Activated naive CD4-positive, alpha-beta T cell treated with anti-CD3 and anti-CD28 coated beads, Interleukin-2, amount 50 U/mL, for 24 hours (primary cell): ENCODE data around the gene ADM.

Source experiments
- H3K27ac Mint-ChIP-seq: one replicate; pipeline ENCODE4 v1.8.0; 2021; ENCODE audit warnings: mild to moderate bottlenecking, mixed read lengths
- H3K27me3 Mint-ChIP-seq: one replicate; pipeline ENCODE4 v1.8.0; 2021; ENCODE audit warnings: mixed read lengths
- H3K36me3 Mint-ChIP-seq: one replicate; pipeline ENCODE4 v1.8.0; 2021; ENCODE audit warnings: mixed read lengths
- H3K4me1 Mint-ChIP-seq: one replicate; pipeline ENCODE4 v1.8.0; 2021; ENCODE audit warnings: mixed read lengths
- H3K4me3 Mint-ChIP-seq: one replicate; pipeline ENCODE4 v1.8.0; 2021; ENCODE audit warnings: mild to moderate bottlenecking, mixed read lengths
- H3K9me3 Mint-ChIP-seq: one replicate; pipeline ENCODE4 v1.8.0; 2021; ENCODE audit warnings: mixed read lengths

The ADM gene

DNA sequence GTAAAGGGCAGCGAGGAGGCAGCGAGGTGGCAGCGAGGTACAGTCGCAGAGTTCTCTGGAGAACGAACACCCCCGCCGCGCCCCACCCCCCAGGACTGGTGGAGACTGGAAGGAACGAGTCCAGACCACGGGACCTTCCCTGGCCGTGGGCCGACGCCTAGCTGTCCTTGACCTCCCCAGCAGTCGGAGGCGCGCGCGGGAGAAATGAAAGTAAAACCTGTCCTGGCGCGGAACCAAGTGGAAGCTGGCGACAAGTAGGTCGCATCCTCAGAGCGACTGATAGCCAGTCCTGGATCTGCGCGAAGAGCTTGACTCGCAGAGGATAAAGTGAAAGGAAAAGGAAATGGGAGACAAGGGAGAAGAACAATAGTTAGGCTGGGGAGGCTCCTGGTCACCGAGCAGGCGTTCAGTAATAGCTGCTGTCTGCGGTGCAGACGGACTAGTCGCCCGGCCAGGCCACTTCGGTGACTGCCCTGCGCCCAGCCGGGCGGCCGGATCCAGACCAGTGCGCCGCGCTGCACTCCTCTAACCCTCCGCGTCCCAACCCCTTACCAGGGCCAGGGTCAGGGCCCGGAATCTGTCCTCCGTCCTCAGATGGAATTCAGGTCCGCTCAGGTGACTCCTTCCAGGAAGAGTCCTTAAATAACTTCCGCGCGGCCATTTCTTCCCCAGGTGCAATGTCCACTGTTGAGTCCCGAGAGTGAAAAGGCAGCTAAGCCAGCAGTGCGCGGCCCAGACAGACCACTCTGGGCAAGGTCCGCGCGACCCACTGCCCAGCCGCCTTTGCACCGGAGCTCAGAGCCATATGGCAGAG is 1.9 kb upstream of the ADM start:
- Mint-ChIP-seq H3K27ac (peak overlapping the region; percentile 92), H3K4me3 (peak overlapping the region; percentile 98), H3K9me3 (no peaks in the 10 kb centered on the region), H3K36me3 (no peaks in the 10 kb centered on the region), H3K27me3 (peaks cover 12% of the 10 kb centered on the region), H3K4me1 (peaks cover 49% of the 10 kb centered on the region)

DNA sequence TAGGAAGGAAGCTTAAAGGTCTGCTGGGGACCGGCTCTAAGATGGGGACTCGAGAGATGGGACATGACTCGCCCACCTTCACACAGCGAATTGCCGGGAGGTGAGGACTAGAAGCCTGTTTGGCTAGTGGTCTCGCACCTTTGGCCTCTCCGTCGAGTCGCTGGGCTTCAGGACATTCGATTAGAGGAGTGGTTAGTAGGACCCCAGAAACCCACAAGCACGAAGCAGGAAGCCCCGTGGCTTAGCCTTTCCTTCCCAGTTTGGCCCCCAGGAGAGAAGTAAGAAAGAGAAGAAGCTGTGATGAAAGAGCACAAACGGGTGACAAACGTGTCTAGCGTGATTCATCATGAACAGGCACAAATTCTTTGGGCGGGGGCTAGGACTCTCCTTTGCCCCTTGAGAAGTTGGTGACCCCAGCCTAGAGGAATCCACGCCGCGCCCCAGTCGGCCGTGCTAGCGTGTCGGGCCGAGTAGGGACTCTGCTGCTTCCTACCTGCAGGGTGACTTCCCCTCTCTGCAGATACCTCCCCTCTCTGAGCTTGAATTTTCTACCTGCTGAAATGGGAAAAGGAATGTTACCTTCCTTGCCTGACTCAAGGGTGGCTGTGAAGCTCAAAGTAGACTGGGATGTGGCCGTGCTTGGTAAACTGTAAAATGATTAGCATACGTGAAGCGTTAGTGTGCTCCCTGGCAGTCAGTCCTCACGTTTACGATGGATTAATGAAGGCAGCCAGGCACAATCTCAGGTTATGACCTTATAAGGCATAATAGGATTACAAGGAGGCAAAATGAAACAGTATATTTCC is 1.1 kb upstream of the ADM start:
- Mint-ChIP-seq H3K27me3 (peaks cover 12% of the 10 kb centered on the region), H3K4me1 (peaks cover 50% of the 10 kb centered on the region), H3K36me3 (no peaks in the 10 kb centered on the region), H3K9me3 (no peaks in the 10 kb centered on the region), H3K4me3 (peak overlapping the region; percentile 98), H3K27ac (peak overlapping the region; percentile 66)

DNA sequence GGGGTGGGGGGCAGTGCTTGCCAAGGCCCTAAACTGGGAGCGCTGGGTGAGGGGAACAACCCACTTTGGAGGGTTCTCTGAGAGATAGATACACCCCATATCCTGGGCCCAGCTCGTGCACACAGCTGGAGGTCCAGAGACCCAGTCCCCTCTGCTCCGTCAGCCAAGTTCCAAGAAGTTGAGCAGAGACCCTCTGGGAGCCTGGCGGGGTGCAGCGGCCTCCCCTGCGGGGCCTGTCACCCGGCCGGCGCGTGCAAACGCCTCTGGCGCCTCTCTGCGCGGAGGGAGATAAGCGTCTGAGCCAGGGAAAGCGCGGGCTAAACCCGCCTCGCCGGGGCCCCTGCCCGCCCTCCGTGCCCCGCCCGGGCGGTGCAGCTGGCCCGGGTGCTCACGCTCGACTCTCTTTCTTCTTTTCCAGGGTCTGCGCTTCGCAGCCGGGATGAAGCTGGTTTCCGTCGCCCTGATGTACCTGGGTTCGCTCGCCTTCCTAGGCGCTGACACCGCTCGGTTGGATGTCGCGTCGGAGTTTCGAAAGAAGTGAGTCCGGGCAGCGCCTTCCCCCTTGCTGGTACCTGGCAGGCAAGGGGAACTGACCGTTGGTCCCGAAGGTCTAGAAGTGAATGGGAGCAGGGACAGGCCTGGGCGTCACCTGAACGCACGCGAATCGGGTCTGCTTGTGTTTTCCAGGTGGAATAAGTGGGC is 540 bp downstream of the ADM start:
- H3K4me1 Mint-ChIP-seq: peaks cover 49% of the 10 kb centered on the region
- peaks cover 15% of the 10 kb centered on the region for H3K27me3 Mint-ChIP-seq

DNA sequence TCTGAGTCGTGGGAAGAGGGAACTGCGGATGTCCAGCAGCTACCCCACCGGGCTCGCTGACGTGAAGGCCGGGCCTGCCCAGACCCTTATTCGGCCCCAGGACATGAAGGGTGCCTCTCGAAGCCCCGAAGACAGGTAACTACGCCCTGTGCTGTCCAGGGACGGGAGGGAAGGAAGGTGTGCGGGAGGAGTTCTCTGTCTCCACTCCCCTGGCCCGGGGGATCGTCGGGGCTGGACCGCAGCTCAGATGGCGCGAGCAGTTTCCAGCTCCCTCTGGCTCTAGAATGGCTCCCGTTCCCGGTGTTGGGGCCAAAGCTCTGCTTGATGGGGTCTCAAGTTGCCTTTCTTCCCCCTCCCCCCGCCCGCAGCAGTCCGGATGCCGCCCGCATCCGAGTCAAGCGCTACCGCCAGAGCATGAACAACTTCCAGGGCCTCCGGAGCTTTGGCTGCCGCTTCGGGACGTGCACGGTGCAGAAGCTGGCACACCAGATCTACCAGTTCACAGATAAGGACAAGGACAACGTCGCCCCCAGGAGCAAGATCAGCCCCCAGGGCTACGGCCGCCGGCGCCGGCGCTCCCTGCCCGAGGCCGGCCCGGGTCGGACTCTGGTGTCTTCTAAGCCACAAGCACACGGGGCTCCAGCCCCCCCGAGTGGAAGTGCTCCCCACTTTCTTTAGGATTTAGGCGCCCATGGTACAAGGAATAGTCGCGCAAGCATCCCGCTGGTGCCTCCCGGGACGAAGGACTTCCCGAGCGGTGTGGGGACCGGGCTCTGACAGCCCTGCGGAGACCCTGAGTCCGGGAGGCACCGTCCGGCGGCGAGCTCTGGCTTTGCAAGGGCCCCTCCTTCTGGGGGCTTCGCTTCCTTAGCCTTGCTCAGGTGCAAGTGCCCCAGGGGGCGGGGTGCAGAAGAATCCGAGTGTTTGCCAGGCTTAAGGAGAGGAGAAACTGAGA is 1.4 kb downstream of the ADM start:
- peak overlapping the region; percentile 98 for H3K4me3 Mint-ChIP-seq
- peaks cover 49% of the 10 kb centered on the region for H3K4me1 Mint-ChIP-seq
- H3K36me3 Mint-ChIP-seq: no peaks in the 10 kb centered on the region
- H3K9me3 Mint-ChIP-seq: no peaks in the 10 kb centered on the region
- H3K27me3 Mint-ChIP-seq: peaks cover 15% of the 10 kb centered on the region
- H3K27ac Mint-ChIP-seq: peak overlapping the region; percentile 70

More for the DNA sequence above, 540 bp downstream of the ADM start:
- Mint-ChIP-seq H3K4me3 (peak overlapping the region; percentile 98), H3K36me3 (no peaks in the 10 kb centered on the region), H3K27ac (peak overlapping the region; percentile 70), H3K9me3 (no peaks in the 10 kb centered on the region)

DNA sequence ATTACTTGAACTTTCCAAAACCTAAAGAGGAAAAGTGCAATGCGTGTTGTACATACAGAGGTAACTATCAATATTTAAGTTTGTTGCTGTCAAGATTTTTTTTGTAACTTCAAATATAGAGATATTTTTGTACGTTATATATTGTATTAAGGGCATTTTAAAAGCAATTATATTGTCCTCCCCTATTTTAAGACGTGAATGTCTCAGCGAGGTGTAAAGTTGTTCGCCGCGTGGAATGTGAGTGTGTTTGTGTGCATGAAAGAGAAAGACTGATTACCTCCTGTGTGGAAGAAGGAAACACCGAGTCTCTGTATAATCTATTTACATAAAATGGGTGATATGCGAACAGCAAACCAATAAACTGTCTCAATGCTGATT is 2.1 kb downstream of the ADM start:
- Mint-ChIP-seq H3K27ac (peak overlapping the region; percentile 67), H3K4me1 (peaks cover 48% of the 10 kb centered on the region), H3K9me3 (no peaks in the 10 kb centered on the region), H3K27me3 (peaks cover 14% of the 10 kb centered on the region), H3K36me3 (no peaks in the 10 kb centered on the region), H3K4me3 (peak overlapping the region; percentile 98)

DNA sequence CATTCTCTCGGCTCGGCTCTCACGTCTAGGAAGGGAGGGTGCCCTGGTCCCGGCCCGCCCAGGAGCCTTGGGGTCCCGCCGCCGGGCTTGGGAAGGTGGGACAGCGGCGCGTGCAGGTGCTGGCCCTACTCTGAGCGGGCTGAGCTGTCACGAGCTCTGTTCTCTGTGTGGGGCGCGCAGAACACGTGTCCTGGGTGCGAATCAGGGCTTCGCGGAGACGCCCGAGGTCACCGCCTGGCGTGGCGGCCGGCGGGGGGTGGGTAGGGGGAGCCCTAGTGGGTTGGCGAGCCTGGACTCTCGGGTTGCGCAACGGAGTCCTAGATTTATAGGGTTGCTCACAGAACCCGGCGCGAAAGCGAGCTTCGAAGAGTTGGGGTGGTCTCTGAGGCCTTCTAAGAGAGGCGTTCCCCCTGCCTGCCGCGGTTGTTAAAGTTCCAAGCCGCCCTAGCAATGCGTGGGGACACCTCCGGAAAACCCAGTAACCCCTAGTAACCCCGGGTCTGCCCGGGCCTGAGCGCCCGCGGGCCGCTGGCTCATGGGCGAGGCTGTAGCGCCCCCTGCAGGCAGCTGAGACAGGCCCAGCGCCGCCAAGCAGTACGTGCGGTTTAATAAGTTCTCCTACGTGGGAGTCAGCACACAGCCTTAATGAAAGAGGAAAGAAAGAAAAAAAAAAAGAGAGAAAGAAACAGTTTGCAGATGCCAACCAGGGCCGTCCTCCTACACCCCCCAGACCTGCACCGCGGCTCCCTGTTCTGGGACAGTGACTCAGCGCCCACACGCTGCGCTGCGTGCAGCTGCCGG is 2.7 kb downstream of the ADM start:
- H3K36me3 Mint-ChIP-seq: no peaks in the 10 kb centered on the region
- H3K4me3 Mint-ChIP-seq: peak overlapping the region; percentile 98
- no peaks in the 10 kb centered on the region for H3K9me3 Mint-ChIP-seq
- peaks cover 43% of the 10 kb centered on the region for H3K4me1 Mint-ChIP-seq
- peak overlapping the region; percentile 90 for H3K27ac Mint-ChIP-seq
- H3K27me3 Mint-ChIP-seq: peaks cover 19% of the 10 kb centered on the region

DNA sequence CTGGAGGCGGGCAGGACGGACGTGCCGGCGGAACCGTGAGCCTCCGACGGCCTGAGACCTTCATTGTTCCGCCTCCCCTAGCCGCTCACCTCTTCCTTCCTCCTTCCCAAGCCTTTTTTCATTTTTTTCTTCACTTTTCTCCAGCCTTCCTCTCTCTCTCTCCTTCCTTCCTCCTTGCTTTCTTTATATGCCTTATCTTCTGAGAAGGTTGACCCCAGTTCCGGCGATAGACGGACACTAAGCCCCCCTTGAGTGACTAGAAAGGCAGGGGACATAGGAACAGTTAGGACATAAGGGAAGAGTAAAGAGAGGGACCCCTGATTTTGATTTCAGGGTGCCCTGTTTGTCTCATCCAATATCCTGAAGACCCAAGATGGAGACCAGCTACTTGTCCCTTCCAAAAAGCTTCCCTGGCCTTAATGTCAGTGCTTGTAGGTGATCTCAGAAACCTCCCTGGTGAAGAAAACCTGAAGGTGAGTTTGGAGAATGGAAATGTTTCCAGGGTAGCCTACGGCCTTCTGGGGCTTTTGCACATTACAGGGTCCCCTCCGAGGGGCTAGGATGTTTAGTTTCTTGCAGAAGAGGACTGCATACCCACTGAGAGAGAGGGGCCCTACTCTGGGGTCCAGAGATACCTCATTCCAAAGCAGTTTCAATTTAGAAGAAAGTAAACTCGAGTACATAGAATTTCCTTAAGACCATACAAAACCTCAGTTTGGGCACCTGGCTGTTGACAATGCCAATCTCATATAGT is 3.5 kb downstream of the ADM start:
- Mint-ChIP-seq H3K27me3 (peaks cover 20% of the 10 kb centered on the region), H3K9me3 (no peaks in the 10 kb centered on the region), H3K36me3 (no peaks in the 10 kb centered on the region), H3K4me3 (peak overlapping the region; percentile 98), H3K27ac (peak overlapping the region; percentile 90), H3K4me1 (peaks cover 37% of the 10 kb centered on the region)

DNA sequence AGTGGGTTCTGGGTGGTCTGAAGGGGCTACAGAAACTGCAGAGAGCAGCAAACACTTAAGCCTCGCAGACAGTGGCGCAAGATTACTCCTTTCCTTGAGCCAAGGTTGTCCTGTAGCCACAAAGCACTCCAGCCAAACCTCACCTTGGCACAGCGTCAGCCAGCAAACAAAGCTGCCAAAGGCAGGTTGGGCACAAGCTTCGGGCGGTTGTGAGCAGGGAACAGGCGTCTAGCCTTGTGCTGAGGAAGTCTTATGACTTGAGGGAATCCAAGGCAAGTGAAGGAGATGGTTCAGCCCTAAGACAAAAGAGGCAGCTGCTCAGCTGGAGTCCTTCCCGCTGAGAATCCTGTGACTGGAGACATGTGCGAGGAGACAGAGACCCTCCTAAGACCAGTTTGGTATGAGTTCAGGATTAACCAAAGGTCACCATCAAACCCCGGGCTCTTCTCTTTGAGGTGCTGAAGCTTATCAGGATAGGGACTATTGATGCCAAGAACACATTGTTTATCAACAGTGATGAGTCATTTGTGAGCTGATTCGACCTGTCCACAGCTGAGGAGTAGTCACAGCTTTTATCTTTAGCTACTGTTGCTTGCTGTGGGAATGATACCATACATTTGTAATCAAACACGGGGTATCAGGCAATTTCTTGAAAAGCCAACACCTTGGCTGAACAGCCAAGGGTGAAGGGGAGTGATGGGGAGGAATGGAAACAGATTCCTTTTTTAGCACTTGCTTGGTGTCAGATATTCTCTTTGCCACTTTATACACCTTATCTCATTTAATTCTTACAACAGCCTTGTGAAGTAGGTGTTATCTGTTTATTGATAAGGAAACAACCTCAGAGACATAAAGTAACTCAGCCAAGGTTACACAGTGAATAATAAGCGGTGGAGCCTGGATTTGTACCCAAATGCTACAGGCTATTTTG is 4.6 kb downstream of the ADM start:
- Mint-ChIP-seq H3K4me3 (no peak overlapping the region), H3K27ac (no peak overlapping the region), H3K27me3 (peaks cover 22% of the 10 kb centered on the region), H3K36me3 (no peaks in the 10 kb centered on the region), H3K9me3 (no peaks in the 10 kb centered on the region), H3K4me1 (peaks cover 26% of the 10 kb centered on the region)

DNA sequence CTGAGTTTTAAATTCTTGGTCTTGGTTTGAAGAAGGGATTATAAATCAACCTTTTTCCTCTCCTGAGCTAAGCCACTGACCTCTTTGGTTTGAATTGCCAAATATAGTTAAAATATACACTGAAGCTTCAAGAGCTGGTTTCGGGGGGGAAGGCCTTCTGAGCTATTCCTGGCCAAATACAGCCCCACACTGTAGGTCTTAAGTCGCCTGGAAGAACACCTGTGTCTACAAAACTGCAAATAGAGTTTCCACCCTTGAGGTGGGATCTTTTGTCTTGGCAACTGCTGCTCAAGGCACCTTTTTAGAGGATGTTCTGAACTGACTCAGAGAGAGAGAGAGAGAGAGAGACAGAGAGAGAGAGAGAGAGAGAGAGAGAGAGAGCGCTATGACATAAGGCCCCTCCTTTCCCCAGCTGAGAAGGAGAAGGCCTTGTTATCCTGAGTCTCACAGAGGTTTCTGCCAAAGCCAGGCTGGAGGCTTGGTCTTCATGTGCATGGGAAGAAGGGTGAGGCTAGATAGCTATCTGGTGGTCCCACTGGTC is 5.5 kb downstream of the ADM start:
- H3K4me1 Mint-ChIP-seq: peaks cover 20% of the 10 kb centered on the region
- peaks cover 20% of the 10 kb centered on the region for H3K27me3 Mint-ChIP-seq
- H3K27ac Mint-ChIP-seq: no peak overlapping the region
- no peaks in the 10 kb centered on the region for H3K9me3 Mint-ChIP-seq
- no peaks in the 10 kb centered on the region for H3K36me3 Mint-ChIP-seq
- no peak overlapping the region for H3K4me3 Mint-ChIP-seq

DNA sequence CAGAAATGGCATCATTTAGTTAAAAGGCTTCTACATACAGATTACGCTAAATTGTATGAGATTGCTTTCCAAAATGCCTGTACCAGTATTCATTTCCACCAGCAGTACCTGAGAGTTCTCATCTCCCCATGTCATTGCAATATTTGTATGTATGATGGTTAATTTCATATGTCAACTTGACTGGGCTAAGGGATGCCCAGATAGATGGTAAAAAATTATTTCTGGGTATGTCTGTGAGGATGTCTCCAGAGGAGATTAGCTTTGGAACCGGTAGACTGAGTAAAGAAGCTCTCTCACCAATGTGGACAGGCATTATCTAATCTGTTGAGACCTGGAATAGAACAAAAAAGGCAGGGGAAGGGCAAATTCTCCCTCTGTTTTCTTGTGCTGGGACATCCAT is 6.9 kb downstream of the ADM start:
- Mint-ChIP-seq H3K4me3 (no peak overlapping the region), H3K27ac (no peak overlapping the region), H3K9me3 (no peaks in the 10 kb centered on the region), H3K36me3 (no peaks in the 10 kb centered on the region), H3K4me1 (peaks cover 13% of the 10 kb centered on the region), H3K27me3 (peaks cover 15% of the 10 kb centered on the region)

DNA sequence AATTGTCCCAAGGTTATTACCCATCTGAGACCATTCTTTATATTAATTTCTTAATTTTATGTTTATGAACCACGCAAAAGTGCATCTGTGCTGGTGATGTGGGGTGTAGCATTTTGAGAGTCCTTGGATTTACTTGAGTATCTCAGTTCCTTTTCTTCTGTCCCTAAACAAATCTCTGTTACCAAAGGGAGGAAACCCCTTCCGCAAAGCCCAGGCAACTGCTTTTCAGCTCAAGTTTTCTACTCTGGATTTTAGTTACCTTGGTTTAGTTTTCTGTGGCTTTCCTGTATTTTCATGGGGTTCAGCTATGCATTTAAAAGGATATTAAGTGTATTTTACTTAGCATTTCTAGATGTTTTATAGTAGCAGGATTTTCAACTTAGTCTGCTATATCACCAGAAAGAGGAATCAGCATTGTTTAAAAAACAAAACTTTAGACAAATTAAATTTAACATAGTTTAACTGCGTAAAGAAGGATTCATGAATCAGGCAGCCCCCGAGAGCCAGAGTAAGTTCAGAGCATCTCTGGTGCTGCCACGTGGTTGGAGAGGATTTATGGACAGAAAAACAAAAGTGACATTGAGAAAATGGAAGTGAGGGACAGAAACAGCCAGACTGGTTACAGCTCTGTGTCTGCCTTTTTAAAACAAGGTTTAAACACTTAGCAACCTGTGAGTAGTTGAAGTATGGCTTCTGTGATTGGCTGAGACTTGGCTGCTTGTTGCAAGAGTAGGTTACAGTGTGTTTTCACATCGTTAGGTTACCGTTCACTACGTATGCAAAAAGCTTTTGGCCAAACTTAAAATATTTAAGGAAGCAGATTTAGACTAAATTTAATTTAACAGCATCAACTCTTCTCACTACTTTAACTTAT is 9.6 kb downstream of the ADM start:
- Mint-ChIP-seq H3K9me3 (no peaks in the 10 kb centered on the region), H3K4me1 (no peaks in the 10 kb centered on the region), H3K27me3 (peaks cover 14% of the 10 kb centered on the region), H3K27ac (no peak overlapping the region), H3K4me3 (no peak overlapping the region), H3K36me3 (no peaks in the 10 kb centered on the region)

DNA sequence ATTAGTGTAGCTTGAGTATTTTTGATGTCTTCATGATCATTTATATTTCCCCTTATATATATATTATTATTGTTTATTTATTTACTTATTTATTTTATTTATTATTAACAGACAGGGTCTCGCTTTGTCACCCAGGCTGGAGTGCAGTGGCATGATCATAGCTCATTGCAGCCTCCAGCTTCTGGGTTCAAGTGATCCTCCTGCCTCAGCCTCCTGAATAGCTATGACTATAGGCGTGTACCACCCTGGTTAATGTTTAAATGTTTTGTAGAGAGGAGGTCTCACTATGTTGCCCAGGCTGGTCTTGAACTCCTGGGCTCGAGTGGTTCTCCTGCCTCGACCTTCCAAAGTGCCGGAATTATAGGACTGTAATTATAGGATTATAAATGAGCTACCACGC is 10.2 kb downstream of the ADM start:
- Mint-ChIP-seq H3K27ac (no peak overlapping the region), H3K9me3 (no peaks in the 10 kb centered on the region), H3K36me3 (no peaks in the 10 kb centered on the region), H3K4me1 (no peaks in the 10 kb centered on the region), H3K4me3 (no peak overlapping the region), H3K27me3 (peaks cover 12% of the 10 kb centered on the region)
